IMR-90 (cell line): ENCODE measurements around the gene FOSB. TPM values are rescaled to one million over a fixed set of nuclear protein-coding genes. Genes with fewer than 3 reads are reported as not detected.

ENCODE experiments used
- ATAC-seq: fragments of 200-7000 bp; cut with Tn5 transposase; 2 replicates; pipeline ENCODE4 v1.9.1; 2020; ENCODE audit warnings: low read depth, mild to moderate bottlenecking, moderate library complexity
- BruUV-seq: library from RNA; stranded (reverse); fragments of 400-500 nt; replicated peaks from 2 replicates; lab custom pipeline; 2021; lab: Mats Ljungman, UMichigan
- CTCF ChIA-PET: fragments of 300-600 bp; formaldehyde crosslinking; extraction: SDS; loops from one replicate; lab custom pipeline; 2021; ENCODE audit warnings: antibody characterized with exemption; lab: Yijun Ruan, JAX
- POLR2A ChIA-PET: fragments of 300-600 bp; sonication (Branson Sonifier 250); formaldehyde crosslinking; loops from one replicate; lab custom pipeline; 2022; ENCODE audit warnings: antibody characterized with exemption; ENCODE audit not compliant: unreplicated experiment; lab: Charles Lee
- DNase-seq: peaks from one replicate; pipeline ENCODE4 v3.0.0; 2013
- H2AFZ ChIP-seq: replicated peaks from 2 replicates; pipeline ENCODE3; 2013; ENCODE audit warnings: low read length, mild to moderate bottlenecking; ENCODE audit not compliant: poor library complexity
- H2AK5ac ChIP-seq: 2 replicates; pipeline ENCODE4 v1.6.1; 2013; ENCODE audit warnings: low read depth, low read length, inconsistent platforms
- H2AK9ac ChIP-seq: replicated peaks from 2 replicates; pipeline ENCODE3; 2013; ENCODE audit warnings: mild to moderate bottlenecking, low read depth, low read length, moderate library complexity; ENCODE audit not compliant: poor library complexity
- H2BK120ac ChIP-seq: 2 replicates; pipeline ENCODE4 v1.6.1; 2013; ENCODE audit warnings: low read depth, low read length, inconsistent platforms
- H2BK15ac ChIP-seq: 3 replicates; pipeline ENCODE4 v1.6.1; 2013; ENCODE audit warnings: low read depth, low read length, inconsistent platforms
- H2BK20ac ChIP-seq: 2 replicates; pipeline ENCODE4 v1.6.1; 2013; ENCODE audit warnings: low read depth, mild to moderate bottlenecking, inconsistent platforms, low read length, moderate library complexity
- H2BK5ac ChIP-seq: 2 replicates; pipeline ENCODE4 v1.6.1; 2013; ENCODE audit warnings: mild to moderate bottlenecking, low read depth, low read length, inconsistent platforms; ENCODE audit not compliant: poor library complexity, severe bottlenecking
- H3K14ac ChIP-seq: replicated peaks from 2 replicates; pipeline ENCODE4 v1.6.1; 2013; ENCODE audit warnings: low read depth, low read length, inconsistent platforms
- H3K18ac ChIP-seq: 2 replicates; pipeline ENCODE4 v1.6.1; 2013; ENCODE audit warnings: low read depth, low read length, control low read depth
- H3K23ac ChIP-seq: 2 replicates; pipeline ENCODE4 v1.6.1; 2013; ENCODE audit warnings: low read depth, low read length, inconsistent platforms
- H3K27ac ChIP-seq: 2 replicates; pipeline ENCODE4 v1.5.1; 2013; ENCODE audit warnings: mild to moderate bottlenecking, control low read depth, low read length; ENCODE audit not compliant: insufficient read depth
- H3K27me3 ChIP-seq: 2 replicates; pipeline ENCODE4 v1.6.1; 2013; ENCODE audit warnings: low read length; ENCODE audit not compliant: control insufficient read depth, insufficient read depth
- H3K36me3 ChIP-seq: 2 replicates; pipeline ENCODE4 v1.6.1; 2013; ENCODE audit warnings: low read length, mixed read lengths; ENCODE audit not compliant: control insufficient read depth, insufficient read depth
- H3K4ac ChIP-seq: 2 replicates; pipeline ENCODE4 v1.6.1; 2013; ENCODE audit warnings: low read depth, low read length, inconsistent platforms
- H3K4me1 ChIP-seq: 2 replicates; pipeline ENCODE4 v1.6.1; 2013; ENCODE audit warnings: low read length, mixed read lengths; ENCODE audit not compliant: control insufficient read depth, insufficient read depth
- H3K4me2 ChIP-seq: 2 replicates; pipeline ENCODE4 v1.6.1; 2013; ENCODE audit warnings: low read depth, mild to moderate bottlenecking, control low read depth, low read length, moderate library complexity
- H3K4me3 ChIP-seq: 2 replicates; pipeline ENCODE4 v1.5.1; 2013; ENCODE audit warnings: low read depth, mild to moderate bottlenecking, control low read depth, low read length, moderate library complexity; ENCODE audit not compliant: insufficient read depth
- H3K56ac ChIP-seq: 2 replicates; pipeline ENCODE4 v1.6.1; 2013; ENCODE audit warnings: low read length, inconsistent platforms; ENCODE audit not compliant: insufficient read depth; ENCODE audit errors: extremely low read depth
- H3K79me1 ChIP-seq, 2 experiments: 2 replicates each; pipeline ENCODE4 v1.6.1; 2013; ENCODE audit warnings: low read length in 2 of 2, inconsistent platforms in 1 of 2, low read depth in 1 of 2
- H3K9ac ChIP-seq: 2 replicates; pipeline ENCODE4 v1.6.1; 2013; ENCODE audit warnings: low read depth, low read length, control low read depth
- H3K9me1 ChIP-seq: 2 replicates; pipeline ENCODE4 v1.6.1; 2013; ENCODE audit warnings: low read length, inconsistent platforms; ENCODE audit not compliant: insufficient read depth
- H3K9me3 ChIP-seq: 2 replicates; pipeline ENCODE4 v1.6.1; 2013; ENCODE audit warnings: low read length; ENCODE audit not compliant: control insufficient read depth, insufficient read depth
- H4K20me1 ChIP-seq: 2 replicates; pipeline ENCODE4 v1.6.1; 2013; ENCODE audit warnings: low read length, inconsistent platforms; ENCODE audit not compliant: insufficient read depth
- H4K5ac ChIP-seq: 2 replicates; pipeline ENCODE4 v1.6.1; 2013; ENCODE audit warnings: mild to moderate bottlenecking, low read depth, low read length, control low read depth
- H4K8ac ChIP-seq, 2 experiments: 2 replicates each; pipeline ENCODE4 v1.6.1; 2013; ENCODE audit warnings: low read depth in 2 of 2, low read length in 2 of 2, control low read depth in 1 of 2, inconsistent platforms in 1 of 2
- H4K91ac ChIP-seq: 2 replicates; pipeline ENCODE4 v1.6.1; 2013; ENCODE audit warnings: low read depth, low read length, inconsistent platforms; ENCODE audit not compliant: insufficient read depth
- POLR2A ChIP-seq: IDR thresholded peaks from 2 replicates; pipeline ENCODE4 v1.6.1; 2012; ENCODE audit warnings: mild to moderate bottlenecking, low read depth, low read length
- USF2 ChIP-seq: fragments of 150-350 bp; IDR thresholded peaks from 2 replicates; pipeline ENCODE4 v1.6.1; 2017; ENCODE audit warnings: mild to moderate bottlenecking, antibody characterized with exemption, low read length, low read depth
- WGBS, 2 experiments: methylation state at CpG; one replicate each; pipeline versions ENCODE4 v1.1.5 to v1.1.7; 2013; ENCODE audit warnings: missing lambda C conversion rate in 2 of 2; ENCODE audit not compliant: insufficient read length in 1 of 2; ENCODE audit errors: extremely low coverage in 2 of 2; 5-methylcytosine and 5-hydroxymethylcytosine counted together
- dilution Hi-C: fragments of 300-500 bp; cut with HindIII; formaldehyde crosslinking; loops from one replicate; pipeline ENCODE4 v1.14.3; 2018; ENCODE audit warnings: low sequenced_read_pairs; ENCODE audit not compliant: unreplicated experiment
- in situ Hi-C: fragments of 300-500 bp; cut with MboI; formaldehyde crosslinking; loops from 3 replicates; pipeline ENCODE4 v1.14.3; 2019; ENCODE audit warnings: low sequenced_read_pairs, inconsistent platforms, mixed read lengths
- intact Hi-C: fragments of 100-400 bp; cut with micrococcal nuclease; formaldehyde crosslinking; loops from 2 replicates; pipeline ENCODE4 v1.10.0; 2022
- polyA plus RNA-seq, 3 experiments: library from polyadenylated mRNA; depleted of rRNA; stranded (reverse); fragments of >200 nt; gene quantifications; 2 replicates each; pipeline ENCODE4 v1.2.3, GENCODE V29; 2012; ENCODE audit warnings: low replicate concordance in 1 of 3
- total RNA-seq: library from RNA; depleted of rRNA; stranded (reverse); fragments of >200 nt; gene quantifications from 2 replicates; pipeline ENCODE4 v1.2.3, GENCODE V29; 2012

FOSB gene
- total and polyA plus RNA-seq, 2 of the 4 experiments (the other 2 are of a cell fraction): 11.1 to 15.6 TPM

GRCh38 chr19:45448887-45449299 lies 18.9 kb upstream of the FOSB start:
- intact Hi-C loops (no loop called here), dilution Hi-C loops (no loop called here), in situ Hi-C loops (no loop called here)
- POLR2A ChIA-PET: no interaction called here
- H2AFZ ChIP-seq: peak overlapping the region; percentile 38
- no peak overlapping the region for H2BK20ac ChIP-seq
- H3K9me1 ChIP-seq: peaks cover 8% of the 10 kb centered on the region
- no peak overlapping the region for H3K4me2 ChIP-seq
- no peak overlapping the region for H3K27ac ChIP-seq
- BruUV-seq: no TSS peak
- ATAC-seq (no peak), DNase-seq (peak; percentile 15)
- H3K4me3 ChIP-seq: no peak overlapping the region
- no peak overlapping the region for H2BK15ac ChIP-seq
- no peak overlapping the region for H4K8ac ChIP-seq
- H3K79me1 ChIP-seq: peaks cover 0 to 24% of the 10 kb centered on the region in 2 experiments; a peak in 1 of 4 replicates
- TF ChIP-seq POLR2A: no peak
- peak; percentile 48 for TF ChIP-seq USF2
- H3K9me3 ChIP-seq: no peaks in the 10 kb centered on the region
- H3K36me3 ChIP-seq: no peaks in the 10 kb centered on the region
- H4K20me1 ChIP-seq: no peaks in the 10 kb centered on the region; the same call in 1 of the 2 replicates
- H3K4ac ChIP-seq: no peak overlapping the region
- CTCF ChIA-PET: interaction anchor here (1.5 kb wide), 1 partner anchor 30 kb away, joined by 7 read pairs; no protein-coding TSS in a partner anchor
- no peak overlapping the region for H4K91ac ChIP-seq
- H2BK5ac ChIP-seq: no peak overlapping the region
- H3K4me1 ChIP-seq: peaks cover 9% of the 10 kb centered on the region
- H3K56ac ChIP-seq: no peak overlapping the region
- no peak overlapping the region for H4K5ac ChIP-seq
- H2AK9ac ChIP-seq: no peak overlapping the region
- no peak overlapping the region for H3K18ac ChIP-seq
- H3K23ac ChIP-seq: no peak overlapping the region; the same call in 1 of the 2 replicates
- no peak overlapping the region for H3K14ac ChIP-seq
- H3K27me3 ChIP-seq: no peaks in the 10 kb centered on the region
- WGBS, 2 experiments: no CpG with 5 or more reads among the region's 7 CpGs
- no peak overlapping the region for H2AK5ac ChIP-seq
- H3K9ac ChIP-seq: no peak overlapping the region
- no peak overlapping the region for H2BK120ac ChIP-seq
